Uterus (tissue), 4 donors: ENCODE measurements around the gene FCHSD2. TPM values are rescaled to one million over a fixed set of nuclear protein-coding genes. Genes with fewer than 3 reads are reported as not detected.
"Not testable (repeated sequence)": the region's sequence is repeated elsewhere in the genome, so short reads cannot be mapped to it uniquely, and the experiment has no call there.

ENCODE experiments used
- DNase-seq, 2 donors: peaks; one replicate each; pipeline ENCODE4 v3.0.0-alpha.2; 2019 to 2020
- H3K27ac ChIP-seq, 2 donors: fragments of 200-600 bp; sonication (generic); 1 replicate in 1 of 2; 2 replicates in 1 of 2; pipeline ENCODE4 v1.5.1; 2016 to 2018
- H3K27me3 ChIP-seq, 2 donors: fragments of 200-600 bp; sonication (generic); one replicate each; pipeline ENCODE4 v1.5.1; 2018 to 2019; ENCODE audit warnings: control low read depth in 1 of 2
- H3K36me3 ChIP-seq, 2 donors: fragments of 200-600 bp; sonication (generic); one replicate each; pipeline ENCODE4 v1.5.1; 2019; ENCODE audit warnings: control low read depth in 1 of 2
- H3K4me1 ChIP-seq, 2 donors: fragments of 200-600 bp; sonication (generic); one replicate each; pipeline ENCODE4 v1.5.1; 2018 to 2019; ENCODE audit warnings: control low read depth in 1 of 2
- H3K4me3 ChIP-seq, 2 donors: fragments of 200-600 bp; sonication (generic); 1 replicate in 1 of 2; 2 replicates in 1 of 2; pipeline ENCODE4 v1.5.1; 2018 to 2019; ENCODE audit warnings: mild to moderate bottlenecking in 1 of 2
- H3K9me3 ChIP-seq, 2 donors: fragments of 200-600 bp; sonication (generic); one replicate each; pipeline ENCODE4 v1.5.1; 2019; ENCODE audit warnings: control low read depth in 1 of 2
- CTCF ChIP-seq, 4 experiments: fragments of 200-600 bp in 2 of 4; fragments of 450-650 bp in 2 of 4; sonication (generic) in 2 of 4; IDR thresholded peaks; one replicate each; pipeline ENCODE4 v1.5.1; 2016 to 2019; ENCODE audit warnings: antibody characterized with exemption in 4 of 4, mild to moderate bottlenecking in 2 of 4, moderate library complexity in 1 of 4
- POLR2A ChIP-seq, 2 donors: fragments of 450-650 bp; IDR thresholded peaks; one replicate each; pipeline ENCODE4 v1.6.1; 2016; ENCODE audit warnings: antibody characterized with exemption in 2 of 2, mild to moderate bottlenecking in 1 of 2, moderate library complexity in 1 of 2
- intact Hi-C: fragments of 100-400 bp; cut with DNase I; formaldehyde crosslinking; loops from one replicate; pipeline ENCODE4 v1.15.1; 2023; ENCODE audit warnings: low total_unique reads
- total RNA-seq, 4 donors: library from RNA; depleted of rRNA in 3 of 4; stranded (reverse); fragments of >200 nt in 3 of 4; gene quantifications; one replicate each; pipeline versions ENCODE4 v1.1.0 to v1.2.4, GENCODE V29; 2014 to 2023
- donor health status: DM: yes; HTN: yes; CAD: no.

FCHSD2 gene
- total RNA-seq, 4 donors from 2014 or later: 13.6 to 73.9 (median 27.7) TPM

GRCh38 chr11:73124800-73125199, 17.3 kb downstream of the FCHSD2 start:
- intact Hi-C loops: no loop called here
- no peak overlapping the region for H3K27ac ChIP-seq
- H3K4me1 ChIP-seq: no peaks in the 10 kb centered on the region
- DNase-seq: no peak
- H3K27me3 ChIP-seq: no peaks in the 10 kb centered on the region
- no peaks in the 10 kb centered on the region for H3K36me3 ChIP-seq
- TF ChIP-seq POLR2A (IDR thresholded peaks at IDR 0.05) (no peak), CTCF (IDR thresholded peaks at IDR 0.05) (no peak)
- H3K9me3 ChIP-seq: peaks cover 0 to 8% of the 10 kb centered on the region in 2 donors
- no peak overlapping the region for H3K4me3 ChIP-seq

- H3K27me3 ChIP-seq, H3K4me3 ChIP-seq, H3K9me3 ChIP-seq, H3K36me3 ChIP-seq, H3K27ac ChIP-seq, DNase-seq, intact Hi-C loops, H3K4me1 ChIP-seq: not testable (repeated sequence)
These were observed 18.2 kb downstream of the FCHSD2 start for GRCh38 chr11:73123892-73124291.

- H3K36me3 ChIP-seq: no peaks in the 10 kb centered on the region
- no peaks in the 10 kb centered on the region for H3K27me3 ChIP-seq
- H3K4me1 ChIP-seq: no peaks in the 10 kb centered on the region
- TF ChIP-seq POLR2A (IDR thresholded peaks at IDR 0.05) (no peak), CTCF (IDR thresholded peaks at IDR 0.05) (no peak)
- H3K9me3 ChIP-seq: peaks cover 0 to 8% of the 10 kb centered on the region in 2 donors
- no peak for DNase-seq
- H3K4me3 ChIP-seq: no peak overlapping the region
- intact Hi-C loops: no loop called here
- no peak overlapping the region for H3K27ac ChIP-seq
These were observed 20.4 kb downstream of the FCHSD2 start for GRCh38 chr11:73121692-73122091.

DNA sequence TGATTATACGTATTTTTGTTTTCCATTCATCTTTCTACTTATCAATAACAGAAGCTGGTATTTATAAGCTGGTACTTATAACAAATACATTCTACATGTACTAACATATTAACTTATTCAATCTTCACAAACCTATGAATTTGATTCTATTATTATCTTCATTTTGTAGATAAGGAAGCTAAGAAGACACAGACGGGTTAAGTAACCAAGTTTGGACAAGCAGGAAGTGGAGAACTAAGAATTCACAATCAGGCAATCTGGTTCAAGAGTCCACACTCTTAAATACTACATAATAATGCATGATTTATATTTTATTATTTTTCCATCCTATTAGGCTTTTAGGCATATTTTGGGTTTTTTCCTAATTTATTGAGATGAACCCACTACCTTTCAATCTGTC, 25.0 kb downstream of the FCHSD2 start:
- Histone ChIP-seq H3K36me3 (no peaks in the 10 kb centered on the region), H3K9me3 (no peaks in the 10 kb centered on the region), H3K4me1 (no peaks in the 10 kb centered on the region), H3K27me3 (no peaks in the 10 kb centered on the region), H3K27ac (no peak overlapping the region), H3K4me3 (no peak overlapping the region)
- TF ChIP-seq CTCF (IDR thresholded peaks at IDR 0.05) (no peak), POLR2A (IDR thresholded peaks at IDR 0.05) (no peak)
- intact Hi-C loops: no loop called here
- no peak for DNase-seq

GRCh38 chr11:73116636-73117035, 25.5 kb downstream of the FCHSD2 start:
- TF ChIP-seq CTCF (IDR thresholded peaks at IDR 0.05): no peak
- no peak for TF ChIP-seq POLR2A (IDR thresholded peaks at IDR 0.05)
- Histone ChIP-seq H3K36me3 (no peaks in the 10 kb centered on the region), H3K9me3 (no peaks in the 10 kb centered on the region), H3K4me3 (no peak overlapping the region), H3K4me1 (no peaks in the 10 kb centered on the region), H3K27ac (no peak overlapping the region), H3K27me3 (no peaks in the 10 kb centered on the region)
- no peak for DNase-seq
- intact Hi-C loops: no loop called here

DNA sequence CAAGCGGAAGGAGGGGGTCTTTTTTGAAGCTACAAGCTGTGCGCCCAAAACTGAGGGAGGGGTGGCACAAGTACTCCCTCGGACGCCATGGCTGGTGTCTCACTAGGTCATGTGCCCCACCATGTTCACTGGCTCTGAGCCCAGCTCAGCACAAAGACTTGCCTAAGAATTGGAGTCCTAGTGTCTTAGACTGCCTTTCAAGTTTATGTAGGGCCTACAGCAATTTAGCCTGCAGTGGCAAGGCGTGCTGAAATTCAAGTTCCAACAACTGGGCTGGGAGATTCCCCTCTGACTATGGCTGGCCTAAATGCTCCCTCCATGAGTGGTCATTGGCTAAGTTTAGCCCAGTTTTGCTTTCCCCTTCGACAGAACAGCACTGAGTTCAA, 27.3 kb downstream of the FCHSD2 start:
- H3K27me3 ChIP-seq: no peaks in the 10 kb centered on the region
- intact Hi-C loops: no loop called here
- no peak for DNase-seq
- no peak overlapping the region for H3K27ac ChIP-seq
- H3K4me1 ChIP-seq: no peaks in the 10 kb centered on the region
- TF ChIP-seq CTCF (IDR thresholded peaks at IDR 0.05): no peak
- TF ChIP-seq POLR2A (IDR thresholded peaks at IDR 0.05): no peak
- H3K9me3 ChIP-seq: no peaks in the 10 kb centered on the region
- H3K36me3 ChIP-seq: no peaks in the 10 kb centered on the region
- H3K4me3 ChIP-seq: no peak overlapping the region
